ENCODE results near the gene ARFGAP1.
"Not testable (repeated sequence)": the region's sequence is repeated elsewhere in the genome, so short reads cannot be mapped to it uniquely, and the experiment has no call there.

The ARFGAP1 gene

GRCh38 chr20:63322146-63322932 is 49.7 kb downstream of the ARFGAP1 start:
- no peak for DNase-seq

- DNase-seq = no peak
Measured at GRCh38 chr20:63322933-63323273, 50.3 kb downstream of the ARFGAP1 start.

GRCh38 chr20:63323357-63323981 is 50.9 kb downstream of the ARFGAP1 start:
- no peak for DNase-seq

GRCh38 chr20:63325021-63325471 is 52.4 kb downstream of the ARFGAP1 start:
- DNase-seq = no peak

GRCh38 chr20:63325554-63326313 is 53.1 kb downstream of the ARFGAP1 start:
- no peak for DNase-seq

- peak; percentile 14 for DNase-seq
Measured at GRCh38 chr20:63326314-63327230, 54.0 kb downstream of the ARFGAP1 start.

- DNase-seq = no peak
Measured at GRCh38 chr20:63327231-63327745, 54.7 kb downstream of the ARFGAP1 start.

- DNase-seq = no peak
Measured at GRCh38 chr20:63328026-63328700, 55.5 kb downstream of the ARFGAP1 start.

- DNase-seq = no peak
Measured at GRCh38 chr20:63328718-63329275, 56.2 kb downstream of the ARFGAP1 start.

- DNase-seq = no peak
Measured at GRCh38 chr20:63329331-63330083, 56.9 kb downstream of the ARFGAP1 start.

- no peak for DNase-seq
Measured at GRCh38 chr20:63330084-63330760, 57.6 kb downstream of the ARFGAP1 start.

GRCh38 chr20:63330940-63331339 is 58.3 kb downstream of the ARFGAP1 start:
- no peak for DNase-seq

- no peak for DNase-seq
Measured at GRCh38 chr20:63331741-63332400, 59.3 kb downstream of the ARFGAP1 start.

- DNase-seq = no peak
Measured at GRCh38 chr20:63332488-63333240, 60.1 kb downstream of the ARFGAP1 start.

GRCh38 chr20:63333241-63333836 is 60.7 kb downstream of the ARFGAP1 start:
- no peak for DNase-seq

GRCh38 chr20:63334356-63334755 is 61.7 kb downstream of the ARFGAP1 start:
- DNase-seq = no peak

GRCh38 chr20:63335060-63335459 is 62.4 kb downstream of the ARFGAP1 start:
- not testable (repeated sequence) for DNase-seq

GRCh38 chr20:63335711-63336110 is 63.1 kb downstream of the ARFGAP1 start:
- no peak for DNase-seq

Measured in MV-4-11 (cell line).